Measurements from ENCODE around the gene CASKIN2. TPM values are rescaled to one million over a fixed set of nuclear protein-coding genes. Genes with fewer than 3 reads are reported as not detected.

CASKIN2 gene
- total and polyA plus RNA-seq, 2 of the 4 experiments (the other 2 are of a cell fraction): 2.9 to 6.9 TPM

DNA sequence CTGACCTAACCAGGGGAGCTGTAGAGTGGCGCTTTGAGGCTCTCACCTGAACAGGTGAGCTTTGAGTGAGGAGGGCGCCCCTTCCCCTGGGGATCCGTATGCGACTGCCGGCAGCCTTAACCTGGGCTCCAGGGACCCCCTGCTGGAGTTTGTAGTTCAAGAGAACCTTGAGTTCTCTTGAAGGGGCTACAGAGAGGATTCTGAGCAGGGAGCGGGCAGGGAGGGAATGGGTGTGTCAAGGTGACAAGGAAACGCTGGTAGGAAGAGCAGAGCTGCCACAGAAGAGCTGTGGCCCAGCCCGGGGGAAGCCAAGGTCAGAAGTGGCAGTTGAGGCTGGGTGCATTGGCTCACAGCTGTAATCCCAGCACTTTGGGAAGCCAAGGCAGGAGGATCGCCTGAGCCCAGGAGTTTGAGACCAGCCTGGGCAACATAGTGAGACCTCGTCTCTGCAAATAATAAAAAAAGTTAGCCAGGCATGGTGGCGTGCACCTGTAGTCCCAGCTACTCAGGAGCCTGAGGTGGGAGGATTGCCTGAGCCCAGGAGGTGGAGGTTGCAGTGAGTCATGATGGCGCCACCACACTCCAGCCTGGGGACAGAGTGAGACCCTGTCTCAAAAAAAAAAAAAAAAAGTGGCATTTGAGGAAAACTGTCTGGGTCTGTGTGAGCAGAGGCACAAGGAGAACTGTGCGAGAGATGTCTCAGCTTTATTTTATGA lies 11.4 kb upstream of the CASKIN2 start:
- Histone ChIP-seq H2BK5ac (ENCODE audit: low read depth, low read length, poor library complexity, severe bottlenecking) (no peak overlapping the region), H3K14ac (replicated peaks; ENCODE audit: low read depth, low read length) (no peak overlapping the region), H4K91ac (ENCODE audit: insufficient read depth, low read depth, low read length) (no peak overlapping the region), H3K36me3 (ENCODE audit: control insufficient read depth, insufficient read depth, low read length) (peaks cover 3% of the 10 kb centered on the region; the same call in 1 of the 2 replicates), H2BK15ac (ENCODE audit: low read depth, low read length) (no peak overlapping the region), H3K4me3 (ENCODE audit: insufficient read depth, low read depth, low read length) (no peak overlapping the region), H3K23ac (ENCODE audit: low read depth, low read length) (0 out of 2 replicates have a peak overlapping the region, but pooled peaks have one; percentile 73), H3K27me3 (ENCODE audit: control insufficient read depth, insufficient read depth, low read length) (peaks cover 24% of the 10 kb centered on the region), H2AK5ac (ENCODE audit: low read depth, low read length) (no peak overlapping the region), H4K20me1 (ENCODE audit: insufficient read depth, low read length) (0 out of 2 replicates have a peak, but pooled peaks cover 14% of the 10 kb centered on the region), H2BK20ac (ENCODE audit: low read depth, low read length) (no peak overlapping the region), H4K8ac (ENCODE audit: low read depth in 2 of 2, low read length in 2 of 2) (no peak overlapping the region), H3K9me3 (ENCODE audit: control insufficient read depth, insufficient read depth, low read length) (no peaks in the 10 kb centered on the region), H3K79me1 (ENCODE audit: low read depth in 1 of 2, low read length in 2 of 2) (no peaks in the 10 kb centered on the region), H2BK120ac (ENCODE audit: low read depth, low read length) (no peak overlapping the region), H3K9ac (ENCODE audit: low read depth, low read length) (no peak overlapping the region), H3K56ac (ENCODE audit: extremely low read depth, insufficient read depth, low read length) (no peak overlapping the region), H3K18ac (ENCODE audit: low read depth, low read length) (no peak overlapping the region), H2AK9ac (replicated peaks; ENCODE audit: low read depth, low read length, poor library complexity) (peak overlapping the region; percentile 50), H3K4me1 (ENCODE audit: control insufficient read depth, insufficient read depth, low read length) (no peaks in the 10 kb centered on the region), H2AFZ (replicated peaks; ENCODE audit: low read length, poor library complexity) (no peak overlapping the region), H4K5ac (ENCODE audit: low read depth, low read length) (no peak overlapping the region), H3K9me1 (ENCODE audit: insufficient read depth, low read length) (no peaks in the 10 kb centered on the region), H3K27ac (ENCODE audit: insufficient read depth, low read length) (no peak overlapping the region), H3K4ac (ENCODE audit: low read depth, low read length) (no peak overlapping the region), H3K4me2 (ENCODE audit: low read depth, low read length) (no peak overlapping the region)
- WGBS, 2 experiments (ENCODE audit: extremely low coverage in 2 of 2, insufficient read length in 1 of 2): 50% methylated on average over 4 of the region's 13 CpGs; no CpG with 5 or more reads in 1 of the 2 experiments
- dilution Hi-C loops (cut with HindIII; ENCODE audit: low sequenced_read_pairs, unreplicated experiment): no loop called here
- CTCF ChIA-PET: interaction anchor here (0.6 kb wide), 1 partner anchor 99 kb away, joined by 3 read pairs; no protein-coding TSS in a partner anchor
- DNase-seq (no peak), ATAC-seq (ENCODE audit: low read depth) (no peak)
- intact Hi-C loops (cut with micrococcal nuclease): no loop called here
- TF ChIP-seq SMC3 (IDR thresholded peaks at IDR 0.05; ENCODE audit: low read depth, low read length): no peak
- no peak for TF ChIP-seq MAZ (IDR thresholded peaks at IDR 0.05; ENCODE audit: borderline replicate concordance, low read depth, low read length)
- TF ChIP-seq FOS (IDR thresholded peaks at IDR 0.05; ENCODE audit: low read depth, low read length): no peak
- TF ChIP-seq MXI1 (IDR thresholded peaks at IDR 0.05; ENCODE audit: borderline replicate concordance, low read depth, low read length): no peak
- TF ChIP-seq CTCF (conservative IDR thresholded peaks at IDR 0.05; ENCODE audit: low read depth, low read length): no peak
- POLR2A ChIA-PET (ENCODE audit: unreplicated experiment): no interaction called here
- in situ Hi-C loops (cut with MboI; ENCODE audit: low sequenced_read_pairs): no loop called here
- no TSS peak for BruUV-seq (replicated peaks)

Data from IMR-90 (cell line).